OCI-LY3 (cell line): ENCODE results near the gene SAMM50.

Experiments
- H2AFZ ChIP-seq: fragments of 200-600, 300-600 bp; shearing (Covaris generic); 2 replicates; pipeline ENCODE4 v1.6.0; 2014; ENCODE audit warnings: antibody characterized with exemption, low read depth, low read length
- H3K27ac ChIP-seq: fragments of 200-600, 300-600 bp; sonication (generic); 2 replicates; pipeline ENCODE4 v1.5.1; 2014; ENCODE audit warnings: mild to moderate bottlenecking, low read length, moderate library complexity, mixed read lengths
- H3K27me3 ChIP-seq: fragments of 200-600, 300-600 bp; sonication (generic); 2 replicates; pipeline ENCODE4 v1.6.1; 2014; ENCODE audit warnings: low read depth, low read length, mixed read lengths
- H3K36me3 ChIP-seq: fragments of 200-600, 300-600 bp; sonication (generic); replicated peaks from 2 replicates; pipeline ENCODE3; 2014; ENCODE audit warnings: low read depth, low read length, mixed read lengths
- H3K4me1 ChIP-seq: fragments of 300-600, 200-600 bp; sonication (generic); 2 replicates; pipeline ENCODE4 v1.6.1; 2014; ENCODE audit warnings: low read length, mixed read lengths
- H3K4me2 ChIP-seq: fragments of 200-600, 300-600 bp; sonication (generic); 2 replicates; pipeline ENCODE4 v1.6.1; 2014; ENCODE audit warnings: low read length, mixed read lengths
- H3K4me3 ChIP-seq: fragments of 300-600, 200-600 bp; sonication (generic); 2 replicates; pipeline ENCODE4 v1.5.1; 2014; ENCODE audit warnings: antibody characterized with exemption, mild to moderate bottlenecking, low read length, moderate library complexity
- H3K79me2 ChIP-seq: fragments of 300-600, 200-600 bp; shearing (Covaris generic); 2 replicates; pipeline ENCODE4 v1.6.1; 2014; ENCODE audit warnings: mild to moderate bottlenecking, low read length, mixed read lengths
- H3K9ac ChIP-seq: fragments of 300-600, 200-600 bp; shearing (Covaris generic); 2 replicates; pipeline ENCODE4 v1.6.0; 2014; ENCODE audit warnings: mild to moderate bottlenecking, low read length, moderate library complexity
- H3K9me3 ChIP-seq: fragments of 200-600, 300-600 bp; shearing (Covaris generic); 2 replicates; pipeline ENCODE4 v1.6.1; 2014; ENCODE audit warnings: low read length, mixed read lengths; ENCODE audit not compliant: insufficient read depth
- H4K20me1 ChIP-seq: fragments of 200-600, 300-600 bp; sonication (generic); 2 replicates; pipeline ENCODE4 v1.6.1; 2016; ENCODE audit warnings: low read length, mixed read lengths; ENCODE audit not compliant: insufficient read depth
- CTCF ChIP-seq: fragments of 200-600, 300-600 bp; sonication (generic); IDR thresholded peaks from 2 replicates; pipeline ENCODE4 v1.5.1; 2014; ENCODE audit warnings: antibody characterized with exemption, low read length, low read depth
- EZH2phosphoT487 ChIP-seq: fragments of 200-600 bp; shearing (Covaris generic); IDR thresholded peaks from 2 replicates; pipeline ENCODE4 v1.6.1; 2018; ENCODE audit warnings: antibody characterized with exemption, mixed run types, low read depth

The SAMM50 gene

GRCh38 chr22:43955040-43955882, at the start of gene SAMM50:
TSS of gene SAMM50 (plus strand) at chr22:43955442. CDS start at chr22:43955578, 136 bp downstream.
- peak within 1 kb of the TSS; percentile 81 for H2AFZ ChIP-seq
- no peaks in the 10 kb centered on the region for H3K9me3 ChIP-seq
- peak within 1 kb of the TSS; percentile 91 for H3K4me3 ChIP-seq
- H3K79me2 ChIP-seq: peaks cover 61% of the 10 kb centered on the region
- peak within 1 kb of the TSS; percentile 87 for H3K4me2 ChIP-seq
- peak within 1 kb of the TSS; percentile 64 for H3K27ac ChIP-seq
- H3K4me1 ChIP-seq: peaks cover 16% of the 10 kb centered on the region
- H3K36me3 ChIP-seq: no peaks in the 10 kb centered on the region
- TF ChIP-seq CTCF (no peak; the same call in 1 of the 2 replicates), EZH2phosphoT487 (no peak)
- no peaks in the 10 kb centered on the region for H4K20me1 ChIP-seq
- H3K27me3 ChIP-seq: no peaks in the 10 kb centered on the region
- peak within 1 kb of the TSS; percentile 93 for H3K9ac ChIP-seq

- TF ChIP-seq EZH2phosphoT487 (no peak), CTCF (no peak)
- no peaks in the 10 kb centered on the region for H3K79me2 ChIP-seq
- no peaks in the 10 kb centered on the region for H4K20me1 ChIP-seq
- no peak overlapping the region for H3K4me3 ChIP-seq
- no peaks in the 10 kb centered on the region for H3K9me3 ChIP-seq
- no peak overlapping the region for H2AFZ ChIP-seq
- H3K4me2 ChIP-seq: no peak overlapping the region
- H3K36me3 ChIP-seq: no peaks in the 10 kb centered on the region
- no peak overlapping the region for H3K27ac ChIP-seq
- H3K9ac ChIP-seq: no peak overlapping the region
- peaks cover 22% of the 10 kb centered on the region for H3K27me3 ChIP-seq
- H3K4me1 ChIP-seq: no peaks in the 10 kb centered on the region
These were observed 49.6 kb upstream of the SAMM50 start for GRCh38 chr22:43905681-43906080.

- Histone ChIP-seq H3K9me3 (no peaks in the 10 kb centered on the region), H3K4me3 (no peak overlapping the region), H3K4me1 (no peaks in the 10 kb centered on the region), H3K9ac (no peak overlapping the region), H3K79me2 (no peaks in the 10 kb centered on the region), H3K27me3 (peaks cover 33% of the 10 kb centered on the region), H3K27ac (no peak overlapping the region), H3K4me2 (no peak overlapping the region), H2AFZ (no peak overlapping the region), H4K20me1 (no peaks in the 10 kb centered on the region), H3K36me3 (no peaks in the 10 kb centered on the region)
- TF ChIP-seq EZH2phosphoT487 (no peak), CTCF (no peak)
These were observed 45.5 kb upstream of the SAMM50 start for GRCh38 chr22:43909708-43910107.

- Histone ChIP-seq H2AFZ (no peak overlapping the region), H3K27me3 (peaks cover 33% of the 10 kb centered on the region), H3K4me1 (no peaks in the 10 kb centered on the region), H3K36me3 (no peaks in the 10 kb centered on the region), H3K4me2 (no peak overlapping the region), H3K4me3 (no peak overlapping the region), H3K9me3 (no peaks in the 10 kb centered on the region), H3K79me2 (no peaks in the 10 kb centered on the region), H3K9ac (no peak overlapping the region), H4K20me1 (no peaks in the 10 kb centered on the region), H3K27ac (no peak overlapping the region)
- no peak for TF ChIP-seq CTCF
- no peak for TF ChIP-seq EZH2phosphoT487
These were observed 45.0 kb upstream of the SAMM50 start for GRCh38 chr22:43910178-43910695.
